PC-9 (cell line): Measurements from ENCODE around the gene TLCD3B. TPM values are rescaled to one million over a fixed set of nuclear protein-coding genes. Genes with fewer than 3 reads are reported as not detected.

Experiments
- BruUV-seq: library from RNA; stranded (reverse); fragments of 400-500 nt; replicated peaks from 2 replicates; lab custom pipeline; 2021; lab: Mats Ljungman, UMichigan
- CTCF ChIA-PET: fragments of 300-600 bp; sonication (Branson Sonifier 250); formaldehyde crosslinking; loops from one replicate; lab custom pipeline; 2022; ENCODE audit warnings: antibody characterized with exemption; lab: Charles Lee
- POLR2A ChIA-PET: fragments of 300-600 bp; sonication (Branson Sonifier 250); formaldehyde crosslinking; loops from one replicate; lab custom pipeline; 2022; ENCODE audit warnings: antibody characterized with exemption; ENCODE audit not compliant: unreplicated experiment; lab: Charles Lee
- DNase-seq, 2 experiments: peaks; one replicate each; pipeline versions ENCODE4 v3.0.0 to v3.0.0-alpha.2; 2015 to 2022; ENCODE audit warnings: mixed read lengths in 1 of 2
- H2AFZ ChIP-seq: fragments of 200-600 bp; sonication (generic); 2 replicates; pipeline ENCODE4 v1.8.1; 2017; ENCODE audit warnings: antibody characterized with exemption
- H3F3A ChIP-seq: fragments of 200-600 bp; sonication (generic); 2 replicates; pipeline ENCODE4 v1.8.1; 2017; ENCODE audit warnings: antibody characterized with exemption, mild to moderate bottlenecking, low read depth; ENCODE audit not compliant: insufficient read depth
- H3K27ac ChIP-seq: fragments of 200-600 bp; sonication (generic); 2 replicates; pipeline ENCODE4 v1.6.1; 2016; ENCODE audit warnings: mixed run types
- H3K27me3 ChIP-seq: fragments of 200-600 bp; sonication (generic); 2 replicates; pipeline ENCODE4 v1.6.1; 2016; ENCODE audit warnings: low read depth, mixed run types; ENCODE audit not compliant: insufficient read depth
- H3K36me3 ChIP-seq: fragments of 200-600 bp; sonication (generic); 2 replicates; pipeline ENCODE4 v1.6.1; 2016; ENCODE audit warnings: low read depth, mixed run types
- H3K4me1 ChIP-seq: fragments of 200-600 bp; sonication (generic); replicated peaks from 2 replicates; pipeline ENCODE4 v1.6.1; 2016; ENCODE audit warnings: mixed run types; ENCODE audit not compliant: insufficient read depth
- H3K4me2 ChIP-seq: fragments of 200-600 bp; sonication (generic); 2 replicates; pipeline ENCODE4 v1.6.1; 2017; ENCODE audit warnings: mixed run types
- H3K4me3 ChIP-seq: fragments of 200-600 bp; sonication (generic); 2 replicates; pipeline ENCODE4 v1.6.1; 2016; ENCODE audit warnings: mixed run types
- H3K79me2 ChIP-seq: fragments of 200-600 bp; sonication (generic); 2 replicates; pipeline ENCODE4 v1.6.1; 2017; ENCODE audit warnings: low read depth, mixed run types
- H3K9me2 ChIP-seq: fragments of 200-600 bp; sonication (generic); 2 replicates; pipeline ENCODE4 v1.8.1; 2017; ENCODE audit warnings: mild to moderate bottlenecking; ENCODE audit not compliant: insufficient read depth
- H3K9me3 ChIP-seq: fragments of 200-600 bp; sonication (generic); 2 replicates; pipeline ENCODE4 v1.8.1; 2016; ENCODE audit warnings: low read depth; ENCODE audit not compliant: insufficient read depth
- H4K20me1 ChIP-seq: fragments of 200-600 bp; sonication (generic); 2 replicates; pipeline ENCODE4 v1.8.1; 2017; ENCODE audit not compliant: insufficient read depth
- EZH2 ChIP-seq: fragments of 200-600 bp; sonication (generic); IDR thresholded peaks from 2 replicates; pipeline ENCODE4 v1.8.0; 2017; ENCODE audit warnings: antibody characterized with exemption, low read depth
- intact Hi-C: fragments of 100-400 bp; cut with micrococcal nuclease; formaldehyde crosslinking; loops from one replicate; pipeline ENCODE4 v1.10.0; 2022; ENCODE audit not compliant: unreplicated experiment
- total RNA-seq: library from RNA; stranded (reverse); gene quantifications from 2 replicates; pipeline ENCODE4 v1.2.3, GENCODE V29; 2021
- TF ChIP-seq, protein P1 (sequence below): fragments of 200-600 bp; sonication (generic); conservative IDR thresholded peaks from 2 replicates; pipeline ENCODE4 v1.6.1; 2017; ENCODE audit warnings: mixed run types, antibody characterized with exemption, mild to moderate bottlenecking, moderate library complexity

The TLCD3B gene
- total RNA-seq, 1 experiment from 2014 or later, result 5.8 TPM

DNA sequence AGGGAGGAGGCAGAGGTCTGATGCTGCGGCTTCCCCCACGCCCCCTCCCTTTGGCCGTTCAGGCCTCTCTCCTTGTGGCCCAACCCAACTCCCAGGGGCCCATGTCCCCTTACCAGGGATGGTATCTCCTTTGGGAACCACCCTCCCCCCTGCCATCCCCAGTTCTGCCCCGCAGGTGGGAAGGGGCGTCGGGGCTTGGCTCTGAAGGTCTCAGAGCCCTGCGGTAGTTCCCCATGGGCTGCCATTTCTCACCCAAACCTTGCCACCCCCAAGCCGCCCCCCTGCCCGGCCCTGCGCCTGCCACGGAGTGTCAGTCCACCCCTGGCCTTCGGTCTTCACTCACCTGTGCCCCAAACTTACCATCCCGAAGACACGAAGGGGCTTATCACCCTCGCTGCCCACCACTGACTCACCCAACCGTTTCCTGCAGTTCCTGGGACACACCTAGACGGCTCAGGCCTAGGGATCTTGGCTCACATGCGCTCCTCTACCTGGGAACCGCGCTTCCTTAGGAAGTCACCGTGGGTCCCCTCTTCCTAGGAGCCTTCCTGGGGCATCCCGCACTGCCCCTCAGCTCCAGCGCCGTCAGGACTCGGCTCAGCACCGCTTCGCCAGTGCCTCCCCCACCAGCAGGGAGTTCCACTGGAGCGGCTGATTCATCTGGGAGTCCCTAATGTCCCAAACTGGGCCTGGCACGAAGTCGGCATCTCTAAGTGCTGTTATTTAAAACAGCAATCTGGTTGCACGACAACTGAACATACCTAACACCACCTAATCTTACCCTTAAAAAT lies 19.2 kb downstream of the TLCD3B start:
- Histone ChIP-seq H3K36me3 (no peaks in the 10 kb centered on the region), H3K4me3 (peak overlapping the region; percentile 56; the same call in 1 of the 2 replicates)
- CTCF ChIA-PET, result interaction anchor here (0.6 kb wide), 1 partner anchor 68 kb away, joined by 8 read pairs; no protein-coding TSS in a partner anchor

DNA sequence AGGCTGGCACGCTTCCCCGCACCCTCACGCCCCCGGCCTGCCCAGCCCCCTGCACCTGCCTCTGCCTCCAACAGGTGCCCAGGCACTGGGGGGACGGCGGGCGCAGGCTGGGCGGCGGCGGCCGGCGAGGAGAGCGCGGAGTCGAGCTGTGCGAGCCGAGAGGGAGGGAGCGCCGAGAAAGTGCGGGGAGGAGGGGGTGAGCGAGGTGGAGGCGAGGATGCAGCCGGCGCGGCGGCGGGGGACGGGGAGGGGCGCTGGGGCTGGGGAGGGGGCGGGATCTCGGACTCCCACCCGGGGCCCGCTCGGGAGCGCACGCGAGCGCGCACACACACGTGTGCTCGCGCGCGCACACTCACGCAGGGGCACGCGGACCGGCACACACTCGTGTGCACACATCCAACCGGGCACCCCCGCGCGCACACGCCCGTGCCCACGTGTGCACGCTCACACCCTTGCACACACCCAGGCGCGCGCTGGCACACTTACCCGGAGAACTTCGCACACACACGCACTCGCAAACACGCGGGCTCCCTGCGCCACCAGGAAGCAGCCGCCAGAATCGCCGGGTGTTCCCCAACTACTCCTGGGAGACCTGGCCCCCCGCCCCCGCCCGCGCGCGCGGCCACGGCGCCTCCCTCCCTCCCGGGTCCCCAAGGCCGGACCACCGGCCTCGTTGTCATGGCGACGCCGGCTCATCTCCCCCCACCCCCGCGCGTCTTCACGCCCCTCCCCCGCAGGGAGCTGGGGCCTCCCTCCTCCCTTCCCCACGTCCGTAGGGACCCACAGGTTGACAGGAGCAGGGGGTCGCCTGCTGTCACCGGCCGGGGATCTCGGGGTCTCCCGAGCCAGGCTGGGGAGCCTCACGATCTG lies 20.0 kb downstream of the TLCD3B start, which contains the start of gene DOC2A:
TSS of gene DOC2A (minus strand) at position 184 of the 870 bp plus-strand sequence. CDS start 805 bp downstream, outside the sequence.
- TF ChIP-seq EZH2, result no peak
- TF ChIP-seq, protein P1, sequence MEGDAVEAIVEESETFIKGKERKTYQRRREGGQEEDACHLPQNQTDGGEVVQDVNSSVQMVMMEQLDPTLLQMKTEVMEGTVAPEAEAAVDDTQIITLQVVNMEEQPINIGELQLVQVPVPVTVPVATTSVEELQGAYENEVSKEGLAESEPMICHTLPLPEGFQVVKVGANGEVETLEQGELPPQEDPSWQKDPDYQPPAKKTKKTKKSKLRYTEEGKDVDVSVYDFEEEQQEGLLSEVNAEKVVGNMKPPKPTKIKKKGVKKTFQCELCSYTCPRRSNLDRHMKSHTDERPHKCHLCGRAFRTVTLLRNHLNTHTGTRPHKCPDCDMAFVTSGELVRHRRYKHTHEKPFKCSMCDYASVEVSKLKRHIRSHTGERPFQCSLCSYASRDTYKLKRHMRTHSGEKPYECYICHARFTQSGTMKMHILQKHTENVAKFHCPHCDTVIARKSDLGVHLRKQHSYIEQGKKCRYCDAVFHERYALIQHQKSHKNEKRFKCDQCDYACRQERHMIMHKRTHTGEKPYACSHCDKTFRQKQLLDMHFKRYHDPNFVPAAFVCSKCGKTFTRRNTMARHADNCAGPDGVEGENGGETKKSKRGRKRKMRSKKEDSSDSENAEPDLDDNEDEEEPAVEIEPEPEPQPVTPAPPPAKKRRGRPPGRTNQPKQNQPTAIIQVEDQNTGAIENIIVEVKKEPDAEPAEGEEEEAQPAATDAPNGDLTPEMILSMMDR, result no peak
- H3K27me3 ChIP-seq, result peaks cover 16% of the 10 kb centered on the region
- POLR2A ChIA-PET, result no interaction called here
- no peaks in the 10 kb centered on the region for H3K4me1 ChIP-seq
- no peaks in the 10 kb centered on the region; the same call in 1 of the 2 replicates for H4K20me1 ChIP-seq
- peaks cover 7% of the 10 kb centered on the region for H3F3A ChIP-seq
- CTCF ChIA-PET, result interaction anchor here (0.6 kb wide), 1 partner anchor 68 kb away, joined by 8 read pairs; no protein-coding TSS in a partner anchor
- no peaks in the 10 kb centered on the region for H3K36me3 ChIP-seq
- intact Hi-C loops, result no loop called here
- no TSS peak for BruUV-seq
- peak within 1 kb of the TSS; percentile 79 for H3K4me2 ChIP-seq
- no peaks in the 10 kb centered on the region for H3K9me2 ChIP-seq
- H3K9me3 ChIP-seq, result no peaks in the 10 kb centered on the region
- DNase-seq, result no peak
- no peak within 1 kb of the TSS for H3K27ac ChIP-seq
- no peak within 1 kb of the TSS for H2AFZ ChIP-seq
- H3K79me2 ChIP-seq, result no peaks in the 10 kb centered on the region
- peak within 1 kb of the TSS; percentile 56; the same call in 1 of the 2 replicates for H3K4me3 ChIP-seq

More for the DNA sequence above, 19.2 kb downstream of the TLCD3B start:
- Histone ChIP-seq H3K9me3 (no peaks in the 10 kb centered on the region), H3K9me2 (no peaks in the 10 kb centered on the region), H2AFZ (no peak overlapping the region), H3K79me2 (no peaks in the 10 kb centered on the region), H3K4me2 (peak overlapping the region; percentile 79; the same call in 1 of the 2 replicates), H3K4me1 (no peaks in the 10 kb centered on the region), H3F3A (peaks cover 7% of the 10 kb centered on the region), H3K27me3 (peaks cover 16% of the 10 kb centered on the region), H4K20me1 (no peaks in the 10 kb centered on the region; the same call in 1 of the 2 replicates), H3K27ac (no peak overlapping the region)
- intact Hi-C loops, result no loop called here
- TF ChIP-seq, protein P1, result no peak
- TF ChIP-seq EZH2, result no peak
- no peak for DNase-seq
- BruUV-seq, result no TSS peak
- POLR2A ChIA-PET, result no interaction called here
